ENCODE results near the gene C4B. TPM values are rescaled to one million over a fixed set of nuclear protein-coding genes. Genes with fewer than 3 reads are reported as not detected.
"Not testable (repeated sequence)": the region's sequence is repeated elsewhere in the genome, so short reads cannot be mapped to it uniquely, and the experiment has no call there.

C4B gene
- total RNA-seq, 2 donors from 2014 or later, result 150 to 241 TPM

DNA sequence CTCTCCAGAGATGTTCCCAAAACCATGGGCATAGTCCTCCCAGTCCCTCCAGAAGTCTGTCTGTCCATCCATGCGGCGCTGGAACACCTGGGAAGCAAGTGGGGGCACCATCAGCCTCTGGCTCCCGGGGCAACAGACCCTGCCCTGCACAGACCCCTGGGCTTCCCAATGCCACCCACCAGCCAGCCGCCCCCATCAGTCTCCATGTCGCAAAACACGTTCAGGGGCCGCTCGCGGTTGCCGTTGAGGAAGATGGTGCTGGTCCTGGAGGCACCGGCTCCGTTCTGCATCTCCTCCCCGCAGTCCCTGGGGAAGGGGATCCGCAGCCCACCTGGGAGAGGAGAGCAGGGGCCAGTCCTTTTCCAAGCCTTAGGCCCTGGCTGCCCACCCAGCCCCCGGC lies 27.7 kb downstream of the C4B start:
- not testable (repeated sequence) for H3K36me3 ChIP-seq; H3K9me3 ChIP-seq; DNase-seq (ENCODE audit: low spot score); H3K4me3 ChIP-seq; H3K27ac ChIP-seq; H3K27me3 ChIP-seq
- peaks cover 0 to 15% of the 10 kb centered on the region in 2 donors for H3K4me1 ChIP-seq

- not testable (repeated sequence) for H3K27ac ChIP-seq; DNase-seq (ENCODE audit: low spot score); H3K36me3 ChIP-seq; H3K9me3 ChIP-seq; H3K27me3 ChIP-seq; H3K4me3 ChIP-seq
- peaks cover 0 to 28% of the 10 kb centered on the region in 2 donors for H3K4me1 ChIP-seq
Measured at GRCh38 chr6:32043589-32044380, 29.2 kb downstream of the C4B start.

- H3K9me3 ChIP-seq; H3K4me3 ChIP-seq; DNase-seq (ENCODE audit: low spot score); H3K27ac ChIP-seq; H3K36me3 ChIP-seq; H3K27me3 ChIP-seq: not testable (repeated sequence)
- H3K4me1 ChIP-seq, result peaks cover 0 to 28% of the 10 kb centered on the region in 2 donors
Measured at GRCh38 chr6:32044916-32045315, 30.3 kb downstream of the C4B start.

GRCh38 chr6:32045811-32046449 lies 31.3 kb downstream of the C4B start:
- H3K27ac ChIP-seq, result peak overlapping the region; percentile 79 to 90
- H3K27me3 ChIP-seq, result no peaks in the 10 kb centered on the region
- H3K9me3 ChIP-seq, result no peaks in the 10 kb centered on the region
- no peak overlapping the region for H3K4me3 ChIP-seq
- H3K4me1 ChIP-seq, result peaks cover 0 to 28% of the 10 kb centered on the region in 2 donors
- TF ChIP-seq, protein P1, sequence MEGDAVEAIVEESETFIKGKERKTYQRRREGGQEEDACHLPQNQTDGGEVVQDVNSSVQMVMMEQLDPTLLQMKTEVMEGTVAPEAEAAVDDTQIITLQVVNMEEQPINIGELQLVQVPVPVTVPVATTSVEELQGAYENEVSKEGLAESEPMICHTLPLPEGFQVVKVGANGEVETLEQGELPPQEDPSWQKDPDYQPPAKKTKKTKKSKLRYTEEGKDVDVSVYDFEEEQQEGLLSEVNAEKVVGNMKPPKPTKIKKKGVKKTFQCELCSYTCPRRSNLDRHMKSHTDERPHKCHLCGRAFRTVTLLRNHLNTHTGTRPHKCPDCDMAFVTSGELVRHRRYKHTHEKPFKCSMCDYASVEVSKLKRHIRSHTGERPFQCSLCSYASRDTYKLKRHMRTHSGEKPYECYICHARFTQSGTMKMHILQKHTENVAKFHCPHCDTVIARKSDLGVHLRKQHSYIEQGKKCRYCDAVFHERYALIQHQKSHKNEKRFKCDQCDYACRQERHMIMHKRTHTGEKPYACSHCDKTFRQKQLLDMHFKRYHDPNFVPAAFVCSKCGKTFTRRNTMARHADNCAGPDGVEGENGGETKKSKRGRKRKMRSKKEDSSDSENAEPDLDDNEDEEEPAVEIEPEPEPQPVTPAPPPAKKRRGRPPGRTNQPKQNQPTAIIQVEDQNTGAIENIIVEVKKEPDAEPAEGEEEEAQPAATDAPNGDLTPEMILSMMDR (IDR thresholded peaks at IDR 0.05), result no peak
- DNase-seq (ENCODE audit: low spot score), result peak; percentile 82
- no peaks in the 10 kb centered on the region for H3K36me3 ChIP-seq

DNA sequence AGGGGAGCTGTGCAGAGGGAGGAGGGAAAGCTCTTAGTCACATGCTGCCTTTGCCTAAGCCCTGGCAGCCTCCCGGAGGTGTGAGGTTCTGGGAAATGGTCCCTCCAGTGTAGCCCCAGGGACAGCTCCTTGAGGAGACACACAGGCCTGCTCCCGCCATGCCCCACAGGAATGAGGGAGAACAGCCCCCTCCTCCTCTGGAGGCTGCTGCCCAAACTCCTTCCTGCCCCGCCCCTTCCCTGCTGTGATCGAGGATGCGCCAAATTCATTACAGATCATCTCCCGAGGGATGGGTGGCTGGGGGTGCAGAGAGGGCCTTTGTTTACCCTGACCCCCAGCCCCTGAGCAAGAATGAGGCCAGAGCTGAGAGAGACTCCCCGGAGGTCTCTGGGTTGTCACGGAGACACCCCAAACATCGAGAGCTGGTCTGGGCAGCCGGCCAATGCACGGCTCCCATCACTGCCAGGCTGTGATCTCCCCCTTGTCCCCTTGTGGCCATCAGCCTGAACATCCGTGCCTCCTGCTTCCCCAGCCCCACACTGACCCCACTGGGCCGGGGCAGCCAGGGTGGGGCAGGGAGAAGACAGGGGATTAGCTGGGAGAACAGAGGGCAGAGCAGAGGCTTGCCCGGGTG lies 32.0 kb downstream of the C4B start:
- Histone ChIP-seq H3K9me3 (no peaks in the 10 kb centered on the region), H3K4me3 (no peak overlapping the region), H3K36me3 (no peaks in the 10 kb centered on the region), H3K27ac (peak overlapping the region; percentile 79 to 90), H3K27me3 (no peaks in the 10 kb centered on the region), H3K4me1 (peaks cover 0 to 28% of the 10 kb centered on the region in 2 donors)
- peak; percentile 71 for DNase-seq (ENCODE audit: low spot score)
- TF ChIP-seq, protein P1 (IDR thresholded peaks at IDR 0.05), result no peak

DNA sequence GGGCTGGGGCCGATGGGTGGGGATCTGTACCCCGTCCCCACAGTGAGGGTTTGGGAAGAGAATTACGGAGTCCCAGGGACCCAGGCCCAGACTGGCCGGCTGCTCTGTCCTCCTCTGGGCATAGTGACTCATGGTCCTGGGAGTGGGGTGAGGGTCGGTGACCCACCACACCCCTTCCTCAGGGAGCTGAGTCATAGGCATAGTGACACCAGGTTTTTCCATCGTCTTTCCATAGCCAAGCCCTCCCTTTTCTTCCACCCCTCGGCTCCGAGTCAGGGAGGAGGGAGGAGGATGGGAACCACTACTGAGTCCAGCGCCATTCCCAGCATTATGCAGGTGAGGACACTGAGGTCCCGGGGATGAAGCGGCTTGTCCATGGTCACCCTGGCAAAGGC lies 32.5 kb downstream of the C4B start:
- Histone ChIP-seq H3K27ac (peak overlapping the region; percentile 79 to 90), H3K4me1 (peaks cover 0 to 28% of the 10 kb centered on the region in 2 donors), H3K27me3 (no peaks in the 10 kb centered on the region), H3K36me3 (no peaks in the 10 kb centered on the region), H3K9me3 (no peaks in the 10 kb centered on the region), H3K4me3 (no peak overlapping the region)
- TF ChIP-seq, protein P1 (IDR thresholded peaks at IDR 0.05), result no peak
- DNase-seq (ENCODE audit: low spot score), result peak; percentile 92

DNA sequence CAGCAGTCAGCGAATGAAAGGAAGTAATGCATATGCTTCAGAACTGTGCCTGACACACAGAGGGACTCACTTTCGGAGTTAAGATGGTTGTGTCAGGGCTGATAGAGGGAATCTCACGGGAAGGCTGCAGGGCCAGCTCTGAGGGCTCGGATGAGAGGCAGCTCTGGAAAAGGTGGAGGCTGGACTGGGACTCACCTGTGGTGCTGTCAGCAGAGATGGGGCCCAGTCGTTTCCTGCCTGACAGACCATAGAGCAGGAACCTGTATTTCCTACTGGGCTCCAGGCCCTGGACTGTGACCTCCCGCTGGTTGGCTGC lies 32.9 kb downstream of the C4B start:
- TF ChIP-seq, protein P1 (IDR thresholded peaks at IDR 0.05), result no peak
- H3K36me3 ChIP-seq, result no peaks in the 10 kb centered on the region
- no peaks in the 10 kb centered on the region for H3K9me3 ChIP-seq
- peak overlapping the region; percentile 79 to 90 for H3K27ac ChIP-seq
- no peaks in the 10 kb centered on the region for H3K27me3 ChIP-seq
- peaks cover 0 to 28% of the 10 kb centered on the region in 2 donors for H3K4me1 ChIP-seq
- H3K4me3 ChIP-seq, result no peak overlapping the region
- DNase-seq (ENCODE audit: low spot score), result no peak

All from right atrium auricular region (tissue), 2 donors.